K562 (cell line): ENCODE measurements around the gene ZNF544. TPM values are rescaled to one million over a fixed set of nuclear protein-coding genes. Genes with fewer than 3 reads are reported as not detected.
A peak's percentile ranks its signal among the peaks of the same experiment; 100 is the strongest.

Source experiments
- ARID1B ChIP-seq: fragments of 450-650 bp; IDR thresholded peaks from 2 replicates; pipeline ENCODE4 v1.6.1; 2016; ENCODE audit warnings: antibody characterized with exemption, mild to moderate bottlenecking, inconsistent platforms
- ARNT ChIP-seq, 2 experiments: fragments of 450-650 bp; IDR thresholded peaks; 2 replicates each; pipeline ENCODE4 v1.6.1; 2016; ENCODE audit warnings: mild to moderate bottlenecking in 1 of 2
- CCNT2 ChIP-seq: IDR thresholded peaks from 2 replicates; pipeline ENCODE4 v1.6.1; 2011; ENCODE audit warnings: borderline replicate concordance, low read depth, mild to moderate bottlenecking, moderate library complexity, mixed read lengths, low read length; ENCODE audit not compliant: insufficient read length; ENCODE audit errors: extremely low read depth
- ELF4 ChIP-seq: fragments of 450-650 bp; formaldehyde crosslinking; IDR thresholded peaks from 2 replicates; pipeline ENCODE4 v1.4.0; 2022; ENCODE audit warnings: missing genetic modification characterization
- ETS1 ChIP-seq: conservative IDR thresholded peaks from 2 replicates; pipeline ENCODE4 v1.6.1; 2011; ENCODE audit warnings: low read depth, mild to moderate bottlenecking, low read length; ENCODE audit not compliant: control insufficient read depth
- FOXJ2 ChIP-seq: fragments of 200-800 bp; sonication (Bioruptor generic); IDR thresholded peaks from 2 replicates; pipeline ENCODE4 v1.6.1; 2016; ENCODE audit warnings: missing genetic modification characterization, missing compliant biosample characterization
- JUNB ChIP-seq: fragments of 450-650 bp; formaldehyde crosslinking; conservative IDR thresholded peaks from 2 replicates; pipeline ENCODE4 v1.4.0; 2020; ENCODE audit warnings: mild to moderate bottlenecking
- LARP7 ChIP-seq: fragments of 450-650 bp; IDR thresholded peaks from 2 replicates; pipeline ENCODE4 v1.6.1; 2016
- MXD1 ChIP-seq: fragments of 250-450 bp; sonication (Bioruptor Pico); IDR thresholded peaks from 2 replicates; pipeline ENCODE4 v1.8.0; 2021; ENCODE audit warnings: borderline replicate concordance, mild to moderate bottlenecking, moderate library complexity; ENCODE audit not compliant: poor library complexity, severe bottlenecking
- NBN ChIP-seq: fragments of 450-650 bp; IDR thresholded peaks from 2 replicates; pipeline ENCODE4 v1.6.1; 2016; ENCODE audit warnings: low read depth, mild to moderate bottlenecking
- ZBTB1 ChIP-seq: sonication (generic); formaldehyde crosslinking; IDR thresholded peaks from 2 replicates; pipeline ENCODE4 v1.8.1; 2023; ENCODE audit warnings: missing genetic modification reagents, low read depth, mild to moderate bottlenecking, borderline replicate concordance
- ZNF431 ChIP-seq: sonication (generic); formaldehyde crosslinking; IDR thresholded peaks from 2 replicates; pipeline ENCODE4 v1.8.0; 2022; ENCODE audit warnings: mild to moderate bottlenecking, missing genetic modification reagents
- polyA plus RNA-seq, 8 experiments: library from polyadenylated mRNA; depleted of rRNA in 4 of 8; stranded (reverse) in 5 of 8; unstranded in 3 of 8; fragments of >200 nt; fragmentation: Nextera tagmentation in 2 of 8; fragmentation: Illumina TruSeq in 1 of 8; extraction: Ambion mirVana in 2 of 8; extraction: Trizol in 1 of 8; gene quantifications; 2 replicates each; pipeline versions ENCODE4 v1.2.1 to v1.2.3, GENCODE V29; 2011 to 2014; ENCODE audit warnings: inconsistent platforms in 1 of 8, missing spikeins in 1 of 8
- total RNA-seq, 7 experiments: library from RNA; depleted of rRNA in 6 of 7; stranded (reverse); fragments of >200 nt in 6 of 7; fragmentation: Illumina TruSeq in 2 of 7; extraction: Trizol in 2 of 7; gene quantifications; 2 replicates each; pipeline versions ENCODE4 v1.2.1 to v1.2.3, GENCODE V29; 2011 to 2021; ENCODE audit warnings: low replicate concordance in 1 of 7
- TF ChIP-seq, protein P1 (sequence below), 2 experiments: fragments of 450-650 bp in 1 of 2; sonication (generic) in 1 of 2; formaldehyde crosslinking in 1 of 2; IDR thresholded peaks; 2 replicates each; pipeline versions ENCODE4 v1.7.1 to v1.9.0; 2016 to 2022; ENCODE audit warnings: inconsistent platforms in 1 of 2, mild to moderate bottlenecking in 1 of 2, missing genetic modification reagents in 1 of 2
- TF ChIP-seq, protein P2 (sequence below): fragments of 250-450 bp; sonication (Bioruptor Pico); IDR thresholded peaks from 2 replicates; pipeline ENCODE4 v1.4.0; 2020

ZNF544 gene
- total and polyA plus RNA-seq, 9 of the 15 experiments (the other 6 are each of a cell fraction or from before 2014, with no cell fraction given), result 23.6 to 59.0 (median 41.4) TPM

GRCh38 chr19:58182577-58182988 lies 46.1 kb upstream of the ZNF544 start (continued):
- TF ChIP-seq, protein P1, sequence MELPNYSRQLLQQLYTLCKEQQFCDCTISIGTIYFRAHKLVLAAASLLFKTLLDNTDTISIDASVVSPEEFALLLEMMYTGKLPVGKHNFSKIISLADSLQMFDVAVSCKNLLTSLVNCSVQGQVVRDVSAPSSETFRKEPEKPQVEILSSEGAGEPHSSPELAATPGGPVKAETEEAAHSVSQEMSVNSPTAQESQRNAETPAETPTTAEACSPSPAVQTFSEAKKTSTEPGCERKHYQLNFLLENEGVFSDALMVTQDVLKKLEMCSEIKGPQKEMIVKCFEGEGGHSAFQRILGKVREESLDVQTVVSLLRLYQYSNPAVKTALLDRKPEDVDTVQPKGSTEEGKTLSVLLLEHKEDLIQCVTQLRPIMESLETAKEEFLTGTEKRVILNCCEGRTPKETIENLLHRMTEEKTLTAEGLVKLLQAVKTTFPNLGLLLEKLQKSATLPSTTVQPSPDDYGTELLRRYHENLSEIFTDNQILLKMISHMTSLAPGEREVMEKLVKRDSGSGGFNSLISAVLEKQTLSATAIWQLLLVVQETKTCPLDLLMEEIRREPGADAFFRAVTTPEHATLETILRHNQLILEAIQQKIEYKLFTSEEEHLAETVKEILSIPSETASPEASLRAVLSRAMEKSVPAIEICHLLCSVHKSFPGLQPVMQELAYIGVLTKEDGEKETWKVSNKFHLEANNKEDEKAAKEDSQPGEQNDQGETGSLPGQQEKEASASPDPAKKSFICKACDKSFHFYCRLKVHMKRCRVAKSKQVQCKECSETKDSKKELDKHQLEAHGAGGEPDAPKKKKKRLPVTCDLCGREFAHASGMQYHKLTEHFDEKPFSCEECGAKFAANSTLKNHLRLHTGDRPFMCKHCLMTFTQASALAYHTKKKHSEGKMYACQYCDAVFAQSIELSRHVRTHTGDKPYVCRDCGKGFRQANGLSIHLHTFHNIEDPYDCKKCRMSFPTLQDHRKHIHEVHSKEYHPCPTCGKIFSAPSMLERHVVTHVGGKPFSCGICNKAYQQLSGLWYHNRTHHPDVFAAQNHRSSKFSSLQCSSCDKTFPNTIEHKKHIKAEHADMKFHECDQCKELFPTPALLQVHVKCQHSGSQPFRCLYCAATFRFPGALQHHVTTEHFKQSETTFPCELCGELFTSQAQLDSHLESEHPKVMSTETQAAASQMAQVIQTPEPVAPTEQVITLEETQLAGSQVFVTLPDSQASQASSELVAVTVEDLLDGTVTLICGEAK (IDR thresholded peaks at IDR 0.05), result peak; percentile 89
- TF ChIP-seq, protein P1 (CRISPR knock-in tag; IDR thresholded peaks at IDR 0.05), result no peak
- TF ChIP-seq ARNT (IDR thresholded peaks at IDR 0.05) (no peak), JUNB (CRISPR knock-in tag) (no peak), ZBTB1 (CRISPR knock-in tag) (no peak), NBN (0 out of 2 replicates have a peak, but pooled peaks have one; percentile 15), LARP7 (0 out of 2 replicates have a peak, but pooled peaks have one; percentile 51), ZNF431 (CRISPR knock-in tag) (no peak), CCNT2 (no peak), MXD1 (CRISPR knock-in tag) (no peak), ELF4 (CRISPR knock-in tag) (peak; percentile 85), FOXJ2 (tag) (no peak), ARID1B (peak; percentile 37; the same call in 1 of the 2 replicates), ETS1 (no peak)
- TF ChIP-seq, protein P2, sequence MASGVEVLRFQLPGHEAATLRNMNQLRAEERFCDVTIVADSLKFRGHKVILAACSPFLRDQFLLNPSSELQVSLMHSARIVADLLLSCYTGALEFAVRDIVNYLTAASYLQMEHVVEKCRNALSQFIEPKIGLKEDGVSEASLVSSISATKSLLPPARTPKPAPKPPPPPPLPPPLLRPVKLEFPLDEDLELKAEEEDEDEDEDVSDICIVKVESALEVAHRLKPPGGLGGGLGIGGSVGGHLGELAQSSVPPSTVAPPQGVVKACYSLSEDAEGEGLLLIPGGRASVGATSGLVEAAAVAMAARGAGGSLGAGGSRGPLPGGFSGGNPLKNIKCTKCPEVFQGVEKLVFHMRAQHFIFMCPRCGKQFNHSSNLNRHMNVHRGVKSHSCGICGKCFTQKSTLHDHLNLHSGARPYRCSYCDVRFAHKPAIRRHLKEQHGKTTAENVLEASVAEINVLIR (CRISPR knock-in tag), result 0 out of 2 replicates have a peak, but pooled peaks have one; percentile 4
